Fibroblast of villous mesenchyme (primary cell): ENCODE results near the gene TMEM181. TPM values are rescaled to one million over a fixed set of nuclear protein-coding genes. Genes with fewer than 3 reads are reported as not detected.

Source experiments
- small RNA-seq: library from RNA; depleted of rRNA; stranded (forward); fragments of <200 nt; gene quantifications from one replicate; pipeline ENCODE3, GENCODE V24; 2012
- total RNA-seq: library from RNA; depleted of rRNA; stranded (reverse); fragments of >200 nt; gene quantifications from 2 replicates; pipeline ENCODE4 v1.2.3, GENCODE V29; 2012

Gene TMEM181
- total RNA-seq, 1 donor, result 58.3 TPM

Small RNA genes within 50 kb of the gene (small RNA-seq; reads per million reads assigned to genes)
- not detected for gene MIR7161

Other genes starting within 250 kb of the TMEM181 start
- gene TULP4, start 247.6 kb upstream of the TMEM181 start, total RNA-seq, result 90.2 and 120 TPM in 2 replicates
- gene DYNLT1, start 84.7 kb downstream of the TMEM181 start, total RNA-seq, result 99.9 and 114 TPM in 2 replicates
- 1.3 and 1.7 TPM in 2 replicates for gene SYTL3, start 90.0 kb downstream of the TMEM181 start, total RNA-seq